ENCODE measurements around the gene GNPTG. TPM values are rescaled to one million over a fixed set of nuclear protein-coding genes. Genes with fewer than 3 reads are reported as not detected.
A peak's percentile ranks its signal among the peaks of the same experiment; 100 is the strongest.

GNPTG gene
- total and polyA plus RNA-seq, 2 of the 8 experiments (the other 6 are each of a cell fraction or from before 2014, with no cell fraction given) = 26.2 to 51.2 TPM

DNA sequence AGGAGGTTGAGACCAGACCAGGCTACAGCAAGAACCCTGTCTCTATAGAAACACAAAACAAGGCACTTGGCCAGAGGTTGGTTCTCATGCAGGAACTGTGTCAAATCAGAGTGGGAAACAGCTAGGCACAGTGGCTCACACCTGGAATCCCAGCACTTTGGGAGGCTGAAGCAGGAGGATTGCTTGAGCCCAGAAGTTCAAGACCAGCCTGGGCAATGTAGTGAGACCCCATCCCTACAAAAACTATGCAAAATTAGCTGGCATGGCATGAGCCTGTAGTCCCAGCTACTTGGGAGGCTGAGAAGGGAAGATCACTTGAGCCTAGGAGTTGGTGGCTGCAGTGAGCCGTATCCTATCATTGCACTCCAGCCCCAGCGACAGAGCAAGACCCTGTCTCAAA lies 61.1 kb downstream of the GNPTG start:
- TF ChIP-seq BCL11A (IDR thresholded peaks at IDR 0.05; ENCODE audit: low read depth in 2 of 2, low read length in 2 of 2) (no peak), CREB1 (IDR thresholded peaks at IDR 0.05) (no peak), RNF2 (IDR thresholded peaks at IDR 0.05; ENCODE audit: borderline replicate concordance, low read depth, low read length, missing control alignments, poor library complexity, severe bottlenecking) (no peak), CHD1 (IDR thresholded peaks at IDR 0.05; ENCODE audit: low read depth, low read length) (no peak), SUZ12 (IDR thresholded peaks at IDR 0.05; ENCODE audit: low read length) (no peak)
- no peak overlapping the region for H3K56ac ChIP-seq (replicated peaks; ENCODE audit: insufficient read length, low read depth, low read length)
- H2BK12ac ChIP-seq (ENCODE audit: low read depth, low read length) = no peak overlapping the region
- H3K79me2 ChIP-seq (ENCODE audit: control insufficient read depth in 1 of 2, insufficient read depth in 2 of 2, low read length in 2 of 2) = peaks cover 0 to 7% of the 10 kb centered on the region in 2 experiments; a peak in 2 of 4 replicates
- H2BK20ac ChIP-seq (ENCODE audit: low read length) = no peak overlapping the region
- no peak overlapping the region for H3K18ac ChIP-seq (ENCODE audit: extremely low read depth, low read length)
- no peaks in the 10 kb centered on the region for H3K9me3 ChIP-seq (ENCODE audit: insufficient read depth in 2 of 2, low read depth in 1 of 2, low read length in 1 of 2)
- no peak overlapping the region for H2BK5ac ChIP-seq (ENCODE audit: low read depth, low read length)
- 0 out of 2 replicates have a peak overlapping the region, but pooled peaks have one; percentile 39 for H2AK5ac ChIP-seq (ENCODE audit: low read depth, low read length)
- H3K79me1 ChIP-seq (ENCODE audit: low read depth, low read length) = peaks cover 2% of the 10 kb centered on the region; the same call in 1 of the 2 replicates
- whole genome bisulfite sequencing, 2 experiments (ENCODE audit: extremely low coverage in 1 of 2, insufficient coverage in 1 of 2, insufficient read length in 1 of 2, insufficient replicate concordance in 2 of 2, low coverage in 1 of 2, low lambda C conversion rate in 2 of 2, missing lambda C conversion rate in 1 of 2) = 66% methylated on average over 2 of the region's 2 CpGs; no CpG with 5 or more reads in 1 of the 2 experiments
- no peak overlapping the region for H2BK15ac ChIP-seq (ENCODE audit: low read length)
- no peak overlapping the region for H2AFZ ChIP-seq (ENCODE audit: low read length)
- no peaks in the 10 kb centered on the region for H3K27me3 ChIP-seq (replicated peaks in 1 of 4; ENCODE audit: control insufficient read depth in 3 of 4, extremely low read depth in 1 of 4, insufficient read depth in 3 of 4, low read length in 3 of 4)
- H3K4me1 ChIP-seq (replicated peaks in 1 of 4; ENCODE audit: control insufficient read depth in 3 of 4, insufficient read depth in 4 of 4, low read length in 3 of 4) = peaks cover 0 to 3% (median 1%) of the 10 kb centered on the region in 4 experiments; a peak in 1 of 7 replicates
- H3K4ac ChIP-seq (replicated peaks; ENCODE audit: insufficient read length, low read depth, low read length) = no peak overlapping the region
- no peak overlapping the region for H3K23ac ChIP-seq (ENCODE audit: insufficient read length)
- no peak overlapping the region for H2BK120ac ChIP-seq (replicated peaks; ENCODE audit: low read depth, low read length)
- no peaks in the 10 kb centered on the region; a peak in 3 of 8 replicates for H3K36me3 ChIP-seq (ENCODE audit: control insufficient read depth in 2 of 4, insufficient read depth in 4 of 4, low read length in 3 of 4)
- POLR2A ChIA-PET (ENCODE audit: partially characterized antibody) = interaction anchor here (2.2 kb wide), 1 partner anchor 8 kb away, joined by 11 read pairs; the partner anchor contains the start of gene UQCC4
- no peak overlapping the region for H4K5ac ChIP-seq (ENCODE audit: insufficient read length, low read depth, low read length)
- DNase-seq (ENCODE audit: low read depth in 1 of 2, low spot score in 2 of 2) (no peak), FAIRE-seq (no peak)
- H3K14ac ChIP-seq (ENCODE audit: insufficient read length) = no peak overlapping the region
- H4K20me1 ChIP-seq (replicated peaks in 1 of 2; ENCODE audit: control insufficient read depth in 1 of 2, insufficient read depth in 2 of 2, low read length in 2 of 2) = peaks cover 2 to 14% of the 10 kb centered on the region in 2 experiments
- H3K9ac ChIP-seq (replicated peaks in 1 of 4; ENCODE audit: extremely low read depth in 1 of 4, low read depth in 3 of 4, low read length in 3 of 4) = no peak overlapping the region
- H3K27ac ChIP-seq (ENCODE audit: low read depth, low read length) = no peak overlapping the region
- CTCF ChIA-PET (ENCODE audit: partially characterized antibody) = interaction anchor here (0.9 to 3.2 kb wide), 5 partner anchors 25 to 87 kb away, joined by 3 to 8 read pairs (median 3); no protein-coding TSS in a partner anchor
- H4K91ac ChIP-seq (replicated peaks; ENCODE audit: insufficient read length, low read length) = no peak overlapping the region
- no peak overlapping the region for H3K4me2 ChIP-seq (ENCODE audit: insufficient read depth in 1 of 2, low read depth in 2 of 2, low read length in 2 of 2)
- H3K4me3 ChIP-seq (ENCODE audit: extremely low read depth in 1 of 4, insufficient read depth in 2 of 4, low read depth in 3 of 4, low read length in 4 of 4) = no peak overlapping the region
- H3K23me2 ChIP-seq (ENCODE audit: low read depth, low read length) = peaks cover 4% of the 10 kb centered on the region; the same call in 1 of the 2 replicates
- H4K8ac ChIP-seq (ENCODE audit: extremely low read depth, insufficient read depth, low read length) = no peak overlapping the region
